HCT116 (cell line): ENCODE results near the gene PRRT1. TPM values are rescaled to one million over a fixed set of nuclear protein-coding genes. Genes with fewer than 3 reads are reported as not detected.

Experiments used
- ATAC-seq: fragments of 200-7000 bp; cut with Tn5 transposase; 2 replicates; pipeline ENCODE4 v1.9.1; 2020; ENCODE audit warnings: mild to moderate bottlenecking, moderate library complexity
- BruUV-seq: library from RNA; stranded (reverse); fragments of 400-500 nt; replicated peaks from 2 replicates; lab custom pipeline; 2021; lab: Mats Ljungman, UMichigan
- CTCF ChIA-PET: fragments of 300-600 bp; sonication (Branson Sonifier 250); formaldehyde crosslinking; loops from one replicate; lab custom pipeline; 2021; ENCODE audit warnings: antibody characterized with exemption; lab: Charles Lee
- POLR2A ChIA-PET: fragments of 300-600, 350-600 bp; sonication (Branson Sonifier 250); formaldehyde crosslinking; loops from one replicate; lab custom pipeline; 2021; ENCODE audit warnings: antibody characterized with exemption; lab: Charles Lee
- RAD21 ChIA-PET, 2 experiments: fragments of 300-600 bp; sonication (Branson Sonifier 250); formaldehyde crosslinking; loops; one replicate each; lab custom pipeline; 2023; ENCODE audit warnings: low total read pairs in 2 of 2; ENCODE audit not compliant: uncharacterized antibody in 2 of 2, unreplicated experiment in 2 of 2, low non-redundant PET in 1 of 2; lab: Charles Lee
- DNase-seq: peaks from one replicate; pipeline ENCODE4 v3.0.0-alpha.2; 2010; ENCODE audit warnings: low read depth, low spot score
- H2AFZ ChIP-seq: fragments of 200-600 bp; shearing (Covaris generic), sonication (generic); 2 replicates; pipeline ENCODE4 v1.6.1; 2017; ENCODE audit warnings: low read depth, mixed run types, mixed read lengths, antibody characterized with exemption, low read length; ENCODE audit not compliant: poor library complexity, severe bottlenecking
- H3K27ac ChIP-seq: 2 replicates; pipeline ENCODE4 v1.5.1; 2012; ENCODE audit warnings: low read depth, low read length
- H3K27me3 ChIP-seq: fragments of 200-600 bp; sonication (generic); 2 replicates; pipeline ENCODE4 v1.6.1; 2016; ENCODE audit warnings: mixed run types, low read length, mixed read lengths; ENCODE audit not compliant: insufficient read depth
- H3K36me3 ChIP-seq, 2 experiments: fragments of 200-500 bp in 1 of 2; fragments of 200-600 bp in 1 of 2; sonication (Bioruptor generic) in 1 of 2; sonication (generic) in 1 of 2; 2 replicates each; pipeline versions ENCODE4 v1.5.1 to v1.6.1; 2014 to 2016; ENCODE audit warnings: low read length in 2 of 2, inconsistent platforms in 1 of 2, mixed read lengths in 1 of 2, mixed run types in 1 of 2; ENCODE audit not compliant: insufficient read depth in 2 of 2, control insufficient read depth in 1 of 2
- H3K4me1 ChIP-seq, 2 experiments: fragments of 200-600 bp in 1 of 2; sonication (generic) in 1 of 2; 2 replicates each; pipeline versions ENCODE4 v1.5.1 to v1.6.1; 2012 to 2017; ENCODE audit warnings: low read length in 2 of 2, inconsistent platforms in 1 of 2, mild to moderate bottlenecking in 1 of 2, mixed read lengths in 1 of 2, mixed run types in 1 of 2, moderate library complexity in 1 of 2; ENCODE audit not compliant: insufficient read depth in 2 of 2, control insufficient read depth in 1 of 2
- H3K4me2 ChIP-seq: fragments of 200-600 bp; sonication (generic); 2 replicates; pipeline ENCODE4 v1.6.1; 2017; ENCODE audit warnings: mixed run types, low read length, mixed read lengths
- H3K4me3 ChIP-seq, 2 experiments: fragments of 200-600 bp in 1 of 2; sonication (generic) in 1 of 2; replicated peaks in 1 of 2; 2 replicates each; pipeline ENCODE4 v1.5.1; 2011 to 2016; ENCODE audit warnings: low read length in 2 of 2, control low read depth in 1 of 2, low read depth in 1 of 2, mild to moderate bottlenecking in 1 of 2, mixed read lengths in 1 of 2, mixed run types in 1 of 2
- H3K79me2 ChIP-seq: fragments of 200-600 bp; sonication (generic); 2 replicates; pipeline ENCODE4 v1.6.1; 2017; ENCODE audit warnings: mild to moderate bottlenecking, mixed run types, low read length, moderate library complexity, mixed read lengths; ENCODE audit not compliant: insufficient read depth
- H3K9ac ChIP-seq: fragments of 200-600 bp; sonication (generic); 2 replicates; pipeline ENCODE4 v1.6.1; 2016; ENCODE audit warnings: low read length, mixed read lengths
- H3K9me2 ChIP-seq: fragments of 200-600 bp; sonication (generic), shearing (Covaris generic); 2 replicates; pipeline ENCODE4 v1.6.1; 2017; ENCODE audit warnings: mixed run types, mild to moderate bottlenecking, moderate library complexity; ENCODE audit not compliant: insufficient read depth
- H3K9me3 ChIP-seq, 2 experiments: fragments of 200-500 bp in 1 of 2; fragments of 200-600 bp in 1 of 2; sonication (Bioruptor generic) in 1 of 2; sonication (generic) in 1 of 2; 2 replicates each; pipeline ENCODE4 v1.6.1; 2014 to 2017; ENCODE audit warnings: low read length in 2 of 2, mixed read lengths in 2 of 2, inconsistent platforms in 1 of 2, low read depth in 1 of 2, mild to moderate bottlenecking in 1 of 2, mixed run types in 1 of 2, moderate library complexity in 1 of 2; ENCODE audit not compliant: control insufficient read depth in 1 of 2, insufficient read depth in 1 of 2
- H4K20me1 ChIP-seq: fragments of 200-600 bp; sonication (generic), shearing (Covaris generic); 2 replicates; pipeline ENCODE4 v1.6.1; 2017; ENCODE audit warnings: mixed run types, mild to moderate bottlenecking, moderate library complexity; ENCODE audit not compliant: insufficient read depth
- ATF3 ChIP-seq: IDR thresholded peaks from 2 replicates; pipeline ENCODE4 v1.6.1; 2012
- CBX3 ChIP-seq: IDR thresholded peaks from 2 replicates; pipeline ENCODE4 v1.6.1; 2012; ENCODE audit warnings: low read depth
- CEBPB ChIP-seq: IDR thresholded peaks from 2 replicates; pipeline ENCODE4 v1.6.1; 2012; ENCODE audit warnings: low read depth
- CTCF ChIP-seq, 3 experiments: fragments of 200-600 bp in 1 of 3; sonication (generic) in 1 of 3; IDR thresholded peaks in 2 of 3; conservative IDR thresholded peaks in 1 of 3; 2 replicates each; pipeline ENCODE4 v1.5.1; 2012 to 2017; ENCODE audit warnings: low read depth in 2 of 3, low read length in 2 of 3, antibody characterized with exemption in 1 of 3, borderline replicate concordance in 1 of 3, control low read depth in 1 of 3, mild to moderate bottlenecking in 1 of 3, mixed read lengths in 1 of 3, mixed run types in 1 of 3, moderate library complexity in 1 of 3; ENCODE audit not compliant: insufficient read depth in 1 of 3
- EZH2 ChIP-seq: fragments of 200-600 bp; sonication (generic); IDR thresholded peaks from 2 replicates; pipeline ENCODE4 v1.6.1; 2017; ENCODE audit warnings: antibody characterized with exemption, mixed run types
- EZH2phosphoT487 ChIP-seq: fragments of 200-600 bp; IDR thresholded peaks from 2 replicates; pipeline ENCODE4 v1.6.1; 2018; ENCODE audit warnings: antibody characterized with exemption, borderline replicate concordance
- FOSL1 ChIP-seq: IDR thresholded peaks from 2 replicates; pipeline ENCODE4 v1.6.1; 2012; ENCODE audit warnings: low read depth
- MAX ChIP-seq: IDR thresholded peaks from 2 replicates; pipeline ENCODE4 v1.6.1; 2012
- POLR2A ChIP-seq: IDR thresholded peaks from 2 replicates; pipeline ENCODE4 v1.7.0; 2011; ENCODE audit warnings: borderline replicate concordance; ENCODE audit not compliant: insufficient read depth, insufficient read length; ENCODE audit errors: extremely low read depth
- POLR2AphosphoS5 ChIP-seq: IDR thresholded peaks from 2 replicates; pipeline ENCODE4 v1.6.1; 2011; ENCODE audit warnings: mild to moderate bottlenecking, low read depth, low read length, moderate library complexity
- RAD21 ChIP-seq: IDR thresholded peaks from 2 replicates; pipeline ENCODE4 v1.6.1; 2012; ENCODE audit warnings: low read depth, mild to moderate bottlenecking
- REST ChIP-seq: IDR thresholded peaks from 2 replicates; pipeline ENCODE4 v1.6.1; 2012; ENCODE audit warnings: low read depth
- SIN3A ChIP-seq: IDR thresholded peaks from 2 replicates; pipeline ENCODE4 v1.6.1; 2012; ENCODE audit warnings: low read depth
- SP1 ChIP-seq: IDR thresholded peaks from 2 replicates; pipeline ENCODE4 v1.6.1; 2012; ENCODE audit warnings: low read depth
- SRF ChIP-seq: IDR thresholded peaks from 2 replicates; pipeline ENCODE4 v1.6.1; 2012; ENCODE audit warnings: low read depth
- YY1 ChIP-seq: IDR thresholded peaks from 2 replicates; pipeline ENCODE4 v1.6.1; 2011; ENCODE audit warnings: low read length, low read depth, moderate library complexity, mild to moderate bottlenecking; ENCODE audit not compliant: insufficient replicate concordance; ENCODE audit errors: extremely low read depth
- ZNF274 ChIP-seq: fragments of 200-500 bp; sonication (Bioruptor generic); IDR thresholded peaks from 2 replicates; pipeline ENCODE4 v1.6.1; 2014; ENCODE audit warnings: mild to moderate bottlenecking, low read depth, low read length, inconsistent platforms
- intact Hi-C: fragments of 100-400 bp; cut with micrococcal nuclease; formaldehyde crosslinking; loops from 2 replicates; pipeline ENCODE4 v1.10.0; 2022
- total RNA-seq: library from RNA; stranded (reverse); gene quantifications from one replicate; pipeline ENCODE4 v1.2.1, GENCODE V29; 2021; ENCODE audit not compliant: unreplicated experiment

The PRRT1 gene
- total RNA-seq, 1 experiment from 2014 or later, result 6.1 TPM

GRCh38 chr6:32183483-32184083 is 31.8 kb upstream of the PRRT1 start:
- POLR2A ChIA-PET, result no interaction called here

More at GRCh38 chr6:32183483-32184083, 31.8 kb upstream of the PRRT1 start:
- TF ChIP-seq EZH2, result no peak
- no peak for TF ChIP-seq CTCF (IDR thresholded peaks at IDR 0.05 in 2 of 3, conservative IDR thresholded peaks at IDR 0.05 in 1 of 3; ENCODE audit: borderline replicate concordance in 1 of 3, insufficient read depth in 1 of 3, low read depth in 2 of 3, low read length in 2 of 3)
- TF ChIP-seq SRF, result no peak
- no peak for TF ChIP-seq ZNF274
- TF ChIP-seq POLR2A, result no peak
- TF ChIP-seq RAD21, result no peak
- TF ChIP-seq SIN3A, result no peak
- no peak for TF ChIP-seq ATF3
- TF ChIP-seq CEBPB, result no peak
- TF ChIP-seq REST, result no peak
- TF ChIP-seq EZH2phosphoT487, result no peak
- no peak for TF ChIP-seq YY1
- TF ChIP-seq MAX, result no peak
- no peak for TF ChIP-seq POLR2AphosphoS5
- TF ChIP-seq SP1, result no peak
- TF ChIP-seq FOSL1, result no peak
- no peak for TF ChIP-seq CBX3
- Histone ChIP-seq H3K4me2 (no peak overlapping the region), H3K4me1 (peaks cover 4 to 34% of the 10 kb centered on the region in 2 experiments; a peak in 3 of 4 replicates), H3K4me3 (no peak overlapping the region), H2AFZ (no peak overlapping the region), H3K27me3 (no peaks in the 10 kb centered on the region), H3K9ac (no peak overlapping the region), H3K79me2 (peaks cover 9% of the 10 kb centered on the region; the same call in 1 of the 2 replicates), H3K36me3 (peaks cover 10 to 13% of the 10 kb centered on the region in 2 experiments; a peak in 3 of 4 replicates), H4K20me1 (no peaks in the 10 kb centered on the region), H3K9me2 (no peaks in the 10 kb centered on the region), H3K9me3 (no peaks in the 10 kb centered on the region), H3K27ac (peak overlapping the region; percentile 17)
- RAD21 ChIA-PET, result no interaction called here
- DNase-seq (no peak), ATAC-seq (no peak)
- BruUV-seq, result no TSS peak
- intact Hi-C loops, result no loop called here
- CTCF ChIA-PET, result no interaction called here
